ENCODE results near the gene ESYT1. TPM values are rescaled to one million over a fixed set of nuclear protein-coding genes. Genes with fewer than 3 reads are reported as not detected.

The ESYT1 gene
- total and polyA plus RNA-seq, 9 of the 15 experiments (the other 6 are each of a cell fraction or from before 2014, with no cell fraction given): 132 to 420 (median 164) TPM

GRCh38 chr12:56189099-56189917 lies 61.2 kb downstream of the ESYT1 start, which contains the start of gene SMARCC2 (continued):
- TF ChIP-seq CBX3 (IDR thresholded peaks at IDR 0.05; ENCODE audit: borderline replicate concordance in 1 of 2, low read length in 2 of 2): peak in 1 of 2 experiments; percentile 83; a peak in 1 of 3 replicates
- TF ChIP-seq NR2C2 (CRISPR knock-in tag; IDR thresholded peaks at IDR 0.05): no peak
- TF ChIP-seq NR2C2 (tag; IDR thresholded peaks at IDR 0.05): peak; percentile 19; the same call in 1 of the 2 replicates
- peak; percentile 47 for TF ChIP-seq REST (IDR thresholded peaks at IDR 0.05; ENCODE audit: borderline replicate concordance)
- no peak for TF ChIP-seq REST (CRISPR knock-in tag; IDR thresholded peaks at IDR 0.05; ENCODE audit: low read depth)
- peak in 1 of 2 experiments; percentile 87; a peak in 2 of 4 replicates for TF ChIP-seq RCOR1 (IDR thresholded peaks at IDR 0.05; ENCODE audit: borderline replicate concordance in 1 of 2, low read depth in 2 of 2, low read length in 2 of 2)
- TF ChIP-seq RBM15 (IDR thresholded peaks at IDR 0.05; ENCODE audit: insufficient read depth, low read length): no peak
- TF ChIP-seq NFE2 (IDR thresholded peaks at IDR 0.05; ENCODE audit: low read depth): no peak
- TF ChIP-seq ATF6 (CRISPR knock-in tag; IDR thresholded peaks at IDR 0.05): no peak
- peak; percentile 12; the same call in 1 of the 2 replicates for TF ChIP-seq TFAP4 (CRISPR knock-in tag; IDR thresholded peaks at IDR 0.05; ENCODE audit: borderline replicate concordance)
- TF ChIP-seq CTCF (IDR thresholded peaks at IDR 0.05 in 2 of 3, conservative IDR thresholded peaks at IDR 0.05 in 1 of 3; ENCODE audit: insufficient read depth in 2 of 3, low read depth in 1 of 3, low read length in 3 of 3): peak; percentile 72 to 95 (median 95)
- peak; percentile 61 for TF ChIP-seq CXXC5 (CRISPR knock-in tag; IDR thresholded peaks at IDR 0.05)
- no peak for TF ChIP-seq IFI16 (CRISPR knock-in tag; IDR thresholded peaks at IDR 0.05)

Data from K562 (cell line).